K562 (cell line): ENCODE data around the gene PRAME. TPM values are rescaled to one million over a fixed set of nuclear protein-coding genes. Genes with fewer than 3 reads are reported as not detected.
A peak's percentile ranks its signal among the peaks of the same experiment; 100 is the strongest.

Source experiments
- ATAC-seq: fragments of 200-7000 bp; cut with Tn5 transposase; 3 replicates; pipeline ENCODE4 v1.9.1; 2020; ENCODE audit warnings: moderate library complexity
- BruUV-seq: library from RNA; stranded (reverse); fragments of 400-500 nt; replicated peaks from 2 replicates; lab custom pipeline; 2021; lab: Mats Ljungman, UMichigan
- CTCF ChIA-PET: fragments of 300-600 bp; formaldehyde crosslinking; extraction: SDS; loops from one replicate; lab custom pipeline; 2021; ENCODE audit warnings: low intra/inter-chr PET ratio; lab: Yijun Ruan, JAX
- POLR2A ChIA-PET: fragments of 300-600, 350-650 bp; sonication (Branson Sonifier 250); formaldehyde crosslinking; extraction: SDS; loops from one replicate; lab custom pipeline; 2021; ENCODE audit warnings: antibody characterized with exemption, inconsistent platforms; lab: Yijun Ruan, JAX
- DNase-seq, 4 experiments: peaks; one replicate each; pipeline versions ENCODE4 v3.0.0 to v3.0.0-alpha.2; 2011 to 2018; ENCODE audit warnings: low spot score in 3 of 4, mixed read lengths in 3 of 4; ENCODE audit errors: extremely low read depth in 1 of 4
- FAIRE-seq: peaks from 2 replicates; lab custom pipeline; 2011; peaks lifted over from hg19 to GRCh38; lab: Jason Lieb, UNC
- H2AFZ ChIP-seq: 2 replicates; pipeline ENCODE4 v1.6.0; 2011; ENCODE audit warnings: low read depth, low read length, control low read depth, inconsistent platforms
- H3K27ac ChIP-seq: fragments of 200-600 bp; 3 replicates; pipeline ENCODE4 v1.8.0; 2011; ENCODE audit warnings: low read depth, mild to moderate bottlenecking, control low read depth, inconsistent platforms, low read length, moderate library complexity, mixed read lengths; ENCODE audit errors: extremely low read depth
- H3K27me3 ChIP-seq, 2 experiments: fragments of 300-600 bp in 1 of 2; 2 replicates in 1 of 2; 3 replicates in 1 of 2; pipeline versions ENCODE4 v1.6.0 to v1.8.0; 2011; ENCODE audit warnings: inconsistent platforms in 2 of 2, low read length in 2 of 2, mild to moderate bottlenecking in 1 of 2, mixed read lengths in 1 of 2, moderate library complexity in 1 of 2; ENCODE audit not compliant: control insufficient read depth in 2 of 2, insufficient read depth in 2 of 2
- H3K36me3 ChIP-seq: fragments of 300-600 bp; 3 replicates; pipeline ENCODE4 v1.8.0; 2011; ENCODE audit warnings: mild to moderate bottlenecking, low read length, inconsistent platforms; ENCODE audit not compliant: control insufficient read depth, insufficient read depth
- H3K4me1 ChIP-seq, 2 experiments: fragments of 200-600 bp in 1 of 2; replicated peaks in 1 of 2; 2 replicates in 1 of 2; 3 replicates in 1 of 2; pipeline versions ENCODE4 v1.5.1 to v1.8.0; 2011; ENCODE audit warnings: inconsistent platforms in 2 of 2, low read length in 2 of 2, mild to moderate bottlenecking in 1 of 2, mixed read lengths in 1 of 2, moderate library complexity in 1 of 2; ENCODE audit not compliant: control insufficient read depth in 2 of 2, insufficient read depth in 2 of 2
- H3K4me2 ChIP-seq: 2 replicates; pipeline ENCODE4 v1.6.1; 2011; ENCODE audit warnings: low read length, control low read depth, inconsistent platforms, mixed read lengths; ENCODE audit not compliant: insufficient read depth
- H3K4me3 ChIP-seq: fragments of 200-600 bp; sonication (generic), shearing (Covaris generic); 2 replicates; pipeline ENCODE4 v1.5.1; 2016; ENCODE audit warnings: control low read depth, inconsistent platforms
- H3K79me2 ChIP-seq: fragments of 200-600 bp; 3 replicates; pipeline ENCODE4 v1.8.0; 2011; ENCODE audit warnings: low read length, inconsistent platforms; ENCODE audit not compliant: control insufficient read depth, insufficient read depth
- H3K9ac ChIP-seq, 2 experiments: 2 replicates each; pipeline versions ENCODE4 v1.6.0 to v1.6.1; 2011; ENCODE audit warnings: low read depth in 2 of 2, low read length in 2 of 2, control low read depth in 1 of 2, inconsistent platforms in 1 of 2, mild to moderate bottlenecking in 1 of 2, mixed read lengths in 1 of 2; ENCODE audit not compliant: insufficient read depth in 1 of 2
- H3K9me1 ChIP-seq: one replicate; pipeline ENCODE4 v1.6.0; 2011; ENCODE audit warnings: inconsistent platforms, mild to moderate bottlenecking, low read length, moderate library complexity; ENCODE audit not compliant: control insufficient read depth, insufficient read depth
- H3K9me3 ChIP-seq: replicated peaks from 2 replicates; pipeline ENCODE4 v1.5.1; 2011; ENCODE audit warnings: low read depth, low read length, inconsistent platforms; ENCODE audit not compliant: control insufficient read depth, insufficient read depth
- H4K20me1 ChIP-seq: replicated peaks from 2 replicates; pipeline ENCODE4 v1.6.1; 2011; ENCODE audit warnings: low read length, inconsistent platforms, mixed read lengths; ENCODE audit not compliant: control insufficient read depth, insufficient read depth
- CBX1 ChIP-seq: sonication (generic); IDR thresholded peaks from 2 replicates; pipeline ENCODE4 v1.6.1; 2016; ENCODE audit warnings: antibody characterized with exemption, low read depth, mild to moderate bottlenecking
- E2F3 ChIP-seq: fragments of 250-450 bp; sonication (Bioruptor Pico); IDR thresholded peaks from 2 replicates; pipeline ENCODE4 v1.4.0; 2020; ENCODE audit warnings: mild to moderate bottlenecking
- HMGN3 ChIP-seq: IDR thresholded peaks from 2 replicates; pipeline ENCODE4 v1.6.1; 2011; ENCODE audit warnings: borderline replicate concordance, low read depth, mild to moderate bottlenecking, mixed read lengths, low read length; ENCODE audit not compliant: insufficient read length; ENCODE audit errors: extremely low read depth
- MEIS2 ChIP-seq: fragments of 450-650 bp; IDR thresholded peaks from 2 replicates; pipeline ENCODE4 v1.6.1; 2014; ENCODE audit warnings: mild to moderate bottlenecking; ENCODE audit not compliant: partially characterized antibody
- MXI1 ChIP-seq: IDR thresholded peaks from 2 replicates; pipeline ENCODE4 v1.6.1; 2011; ENCODE audit warnings: low read depth, mild to moderate bottlenecking, improper control_type of control experiment, low read length
- MYC ChIP-seq, 2 experiments: fragments of 250-450 bp in 1 of 2; sonication (Bioruptor Pico) in 1 of 2; IDR thresholded peaks; 2 replicates each; pipeline versions ENCODE4 v1.5.1 to v1.6.1; 2012 to 2021; ENCODE audit warnings: low read depth in 2 of 2, borderline replicate concordance in 1 of 2, improper control_type of control experiment in 1 of 2, low read length in 1 of 2, mild to moderate bottlenecking in 1 of 2, moderate library complexity in 1 of 2
- NFATC3 ChIP-seq: fragments of 450-650 bp; IDR thresholded peaks from 2 replicates; pipeline ENCODE4 v1.6.1; 2017; ENCODE audit warnings: mild to moderate bottlenecking
- SOX6 ChIP-seq: fragments of 450-650 bp; IDR thresholded peaks from 2 replicates; pipeline ENCODE4 v1.6.1; 2014; ENCODE audit warnings: mild to moderate bottlenecking
- TCFL5 ChIP-seq: fragments of 250-450 bp; sonication (Bioruptor Pico); conservative IDR thresholded peaks from 2 replicates; pipeline ENCODE4 v1.6.1; 2021; ENCODE audit warnings: mild to moderate bottlenecking, moderate library complexity, matching md5 sums
- ZSCAN32 ChIP-seq: fragments of 450-650 bp; formaldehyde crosslinking; IDR thresholded peaks from 2 replicates; pipeline ENCODE4 v1.4.0; 2020; ENCODE audit warnings: mild to moderate bottlenecking, moderate library complexity
- WGBS: fragments of 100-300 bp; shearing (Covaris generic); methylation state at CpG from one replicate; pipeline ENCODE4 v1.1.6; 2016; ENCODE audit warnings: low coverage, mixed read lengths; ENCODE audit not compliant: insufficient coverage; ENCODE audit errors: missing lambda C conversion rate; 5-methylcytosine and 5-hydroxymethylcytosine counted together
- in situ Hi-C: fragments of 300-500 bp; cut with MboI; formaldehyde crosslinking; loops from 4 replicates; pipeline ENCODE4 v1.15.0; 2018; ENCODE audit warnings: inconsistent platforms, mixed read lengths
- intact Hi-C: fragments of 100-400 bp; cut with micrococcal nuclease; formaldehyde crosslinking; loops from 2 replicates; pipeline ENCODE4 v1.14.2; 2022
- polyA plus RNA-seq, 8 experiments: library from polyadenylated mRNA; depleted of rRNA in 4 of 8; stranded (reverse) in 5 of 8; unstranded in 3 of 8; fragments of >200 nt; fragmentation: Nextera tagmentation in 2 of 8; fragmentation: Illumina TruSeq in 1 of 8; extraction: Ambion mirVana in 2 of 8; extraction: Trizol in 1 of 8; gene quantifications; 2 replicates each; pipeline versions ENCODE4 v1.2.1 to v1.2.3, GENCODE V29; 2011 to 2014; ENCODE audit warnings: inconsistent platforms in 1 of 8, missing spikeins in 1 of 8
- total RNA-seq, 7 experiments: library from RNA; depleted of rRNA in 6 of 7; stranded (reverse); fragments of >200 nt in 6 of 7; fragmentation: Illumina TruSeq in 2 of 7; extraction: Trizol in 2 of 7; gene quantifications; 2 replicates each; pipeline versions ENCODE4 v1.2.1 to v1.2.3, GENCODE V29; 2011 to 2021; ENCODE audit warnings: low replicate concordance in 1 of 7
- TF ChIP-seq, protein P1 (sequence below): IDR thresholded peaks from 2 replicates; pipeline ENCODE4 v1.6.1; 2016; ENCODE audit warnings: missing genetic modification characterization, missing compliant biosample characterization
- TF ChIP-seq, protein P2 (sequence below): sonication (generic); formaldehyde crosslinking; IDR thresholded peaks from 2 replicates; pipeline ENCODE4 v1.9.0; 2022; ENCODE audit warnings: mild to moderate bottlenecking, missing genetic modification reagents
- TF ChIP-seq, protein P3 (sequence below): sonication (generic); formaldehyde crosslinking; IDR thresholded peaks from 2 replicates; pipeline ENCODE4 v1.8.1; 2023; ENCODE audit warnings: missing genetic modification reagents, mild to moderate bottlenecking, borderline replicate concordance

Gene PRAME
- total and polyA plus RNA-seq, 9 of the 15 experiments (the other 6 are each of a cell fraction or from before 2014, with no cell fraction given), result 662 to 2,141 (median 1,142) TPM

DNA sequence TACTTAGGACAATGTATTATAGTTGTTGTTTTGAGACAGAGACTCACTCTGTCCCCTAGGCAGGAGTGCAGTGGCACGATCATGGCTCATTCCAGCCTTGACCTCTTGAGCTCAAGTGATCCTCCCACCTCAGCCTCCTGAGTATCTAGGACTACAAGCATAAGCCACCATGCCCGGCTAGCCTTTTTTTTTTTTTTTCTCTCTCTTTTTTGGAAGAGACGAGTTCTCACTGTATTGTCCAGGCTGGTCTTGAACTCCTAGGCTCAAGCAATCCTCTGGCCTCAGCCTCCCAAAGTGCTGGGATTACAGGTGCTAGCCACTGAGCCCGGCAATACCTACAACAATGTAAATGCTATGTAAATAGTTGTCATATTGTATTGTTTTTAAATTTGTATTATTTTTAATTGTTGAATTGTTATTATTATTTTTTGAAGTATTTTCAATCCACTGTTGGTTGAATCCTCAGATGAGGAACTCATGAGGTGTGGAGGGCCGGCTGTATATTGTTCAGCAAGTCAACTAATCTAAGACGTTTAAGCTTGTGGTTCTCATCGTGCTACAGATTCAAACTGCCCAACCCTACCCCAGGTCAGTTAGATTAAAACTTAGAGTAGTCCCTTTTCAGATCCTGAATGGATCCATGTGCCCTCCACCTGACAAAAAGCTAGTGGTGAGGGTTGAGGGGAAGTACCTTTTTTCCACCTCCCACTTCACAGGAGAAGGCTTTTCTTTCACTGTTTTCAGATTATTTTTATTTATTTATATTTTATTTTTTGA is 27.1 kb downstream of the PRAME start:
- H3K9me1 ChIP-seq, result no peaks in the 10 kb centered on the region
- CTCF ChIA-PET, result interaction anchor here (0.6 kb wide), 1 partner anchor 630 kb away, joined by 4 read pairs; no protein-coding TSS in a partner anchor
- 0 out of 5 replicates have a peak, but pooled peaks cover 0 to 2% of the 10 kb centered on the region in 2 experiments for H3K4me1 ChIP-seq
- FAIRE-seq, result no peak
- H3K4me3 ChIP-seq, result no peak overlapping the region
- POLR2A ChIA-PET, result interaction anchor here (0.5 to 19.7 kb wide), 10 partner anchors 9 to 61 kb away, joined by 3 to 708 read pairs (median 6); partner anchors contain the start of genes PRAME, ZNF280A and ZNF280B
- H3K27me3 ChIP-seq, result no peaks in the 10 kb centered on the region
- no peak overlapping the region for H3K27ac ChIP-seq
- peak overlapping the region; percentile 24 for H2AFZ ChIP-seq
- H3K79me2 ChIP-seq, result no peaks in the 10 kb centered on the region
- BruUV-seq, result no TSS peak
- no peak overlapping the region for H3K9ac ChIP-seq
- no peaks in the 10 kb centered on the region for H3K36me3 ChIP-seq
- ATAC-seq, result peak; percentile 6; the same call in 1 of the 3 replicates
- intact Hi-C loops (no loop called here), in situ Hi-C loops (loop anchor here (25.0 kb wide), 1 partner anchor 1120 kb away; the partner anchor contains the start of gene HIC2)
- WGBS, result 24% methylated on average over 7 of the region's 7 CpGs
- H3K4me2 ChIP-seq, result no peak overlapping the region
- peak in 2 of 4 experiments; percentile 51 to 55 for DNase-seq
- H3K9me3 ChIP-seq, result no peaks in the 10 kb centered on the region; the same call in 1 of the 2 replicates
- no peaks in the 10 kb centered on the region for H4K20me1 ChIP-seq
- TF ChIP-seq MYC (IDR thresholded peaks at IDR 0.05; ENCODE audit: low read depth, low read length) (no peak), MYC (CRISPR knock-in tag; IDR thresholded peaks at IDR 0.05; ENCODE audit: borderline replicate concordance, low read depth) (no peak), MEIS2 (no peak), NFATC3 (no peak), ZSCAN32 (CRISPR knock-in tag) (no peak; the same call in 1 of the 2 replicates), SOX6 (no peak), HMGN3 (no peak), E2F3 (0 out of 2 replicates have a peak, but pooled peaks have one; percentile 30), MXI1 (0 out of 2 replicates have a peak, but pooled peaks have one; percentile 33), CBX1 (no peak), TCFL5 (no peak)
- TF ChIP-seq, protein P1, sequence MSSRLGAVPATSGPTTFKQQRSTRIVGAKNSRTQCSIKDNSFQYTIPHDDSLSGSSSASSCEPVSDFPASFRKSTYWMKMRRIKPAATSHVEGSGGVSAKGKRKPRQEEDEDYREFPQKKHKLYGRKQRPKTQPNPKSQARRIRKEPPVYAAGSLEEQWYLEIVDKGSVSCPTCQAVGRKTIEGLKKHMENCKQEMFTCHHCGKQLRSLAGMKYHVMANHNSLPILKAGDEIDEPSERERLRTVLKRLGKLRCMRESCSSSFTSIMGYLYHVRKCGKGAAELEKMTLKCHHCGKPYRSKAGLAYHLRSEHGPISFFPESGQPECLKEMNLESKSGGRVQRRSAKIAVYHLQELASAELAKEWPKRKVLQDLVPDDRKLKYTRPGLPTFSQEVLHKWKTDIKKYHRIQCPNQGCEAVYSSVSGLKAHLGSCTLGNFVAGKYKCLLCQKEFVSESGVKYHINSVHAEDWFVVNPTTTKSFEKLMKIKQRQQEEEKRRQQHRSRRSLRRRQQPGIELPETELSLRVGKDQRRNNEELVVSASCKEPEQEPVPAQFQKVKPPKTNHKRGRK, result no peak
- TF ChIP-seq, protein P2, sequence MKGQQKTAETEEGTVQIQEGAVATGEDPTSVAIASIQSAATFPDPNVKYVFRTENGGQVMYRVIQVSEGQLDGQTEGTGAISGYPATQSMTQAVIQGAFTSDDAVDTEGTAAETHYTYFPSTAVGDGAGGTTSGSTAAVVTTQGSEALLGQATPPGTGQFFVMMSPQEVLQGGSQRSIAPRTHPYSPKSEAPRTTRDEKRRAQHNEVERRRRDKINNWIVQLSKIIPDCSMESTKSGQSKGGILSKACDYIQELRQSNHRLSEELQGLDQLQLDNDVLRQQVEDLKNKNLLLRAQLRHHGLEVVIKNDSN (CRISPR knock-in tag), result 0 out of 2 replicates have a peak, but pooled peaks have one; percentile 26
- TF ChIP-seq, protein P3, sequence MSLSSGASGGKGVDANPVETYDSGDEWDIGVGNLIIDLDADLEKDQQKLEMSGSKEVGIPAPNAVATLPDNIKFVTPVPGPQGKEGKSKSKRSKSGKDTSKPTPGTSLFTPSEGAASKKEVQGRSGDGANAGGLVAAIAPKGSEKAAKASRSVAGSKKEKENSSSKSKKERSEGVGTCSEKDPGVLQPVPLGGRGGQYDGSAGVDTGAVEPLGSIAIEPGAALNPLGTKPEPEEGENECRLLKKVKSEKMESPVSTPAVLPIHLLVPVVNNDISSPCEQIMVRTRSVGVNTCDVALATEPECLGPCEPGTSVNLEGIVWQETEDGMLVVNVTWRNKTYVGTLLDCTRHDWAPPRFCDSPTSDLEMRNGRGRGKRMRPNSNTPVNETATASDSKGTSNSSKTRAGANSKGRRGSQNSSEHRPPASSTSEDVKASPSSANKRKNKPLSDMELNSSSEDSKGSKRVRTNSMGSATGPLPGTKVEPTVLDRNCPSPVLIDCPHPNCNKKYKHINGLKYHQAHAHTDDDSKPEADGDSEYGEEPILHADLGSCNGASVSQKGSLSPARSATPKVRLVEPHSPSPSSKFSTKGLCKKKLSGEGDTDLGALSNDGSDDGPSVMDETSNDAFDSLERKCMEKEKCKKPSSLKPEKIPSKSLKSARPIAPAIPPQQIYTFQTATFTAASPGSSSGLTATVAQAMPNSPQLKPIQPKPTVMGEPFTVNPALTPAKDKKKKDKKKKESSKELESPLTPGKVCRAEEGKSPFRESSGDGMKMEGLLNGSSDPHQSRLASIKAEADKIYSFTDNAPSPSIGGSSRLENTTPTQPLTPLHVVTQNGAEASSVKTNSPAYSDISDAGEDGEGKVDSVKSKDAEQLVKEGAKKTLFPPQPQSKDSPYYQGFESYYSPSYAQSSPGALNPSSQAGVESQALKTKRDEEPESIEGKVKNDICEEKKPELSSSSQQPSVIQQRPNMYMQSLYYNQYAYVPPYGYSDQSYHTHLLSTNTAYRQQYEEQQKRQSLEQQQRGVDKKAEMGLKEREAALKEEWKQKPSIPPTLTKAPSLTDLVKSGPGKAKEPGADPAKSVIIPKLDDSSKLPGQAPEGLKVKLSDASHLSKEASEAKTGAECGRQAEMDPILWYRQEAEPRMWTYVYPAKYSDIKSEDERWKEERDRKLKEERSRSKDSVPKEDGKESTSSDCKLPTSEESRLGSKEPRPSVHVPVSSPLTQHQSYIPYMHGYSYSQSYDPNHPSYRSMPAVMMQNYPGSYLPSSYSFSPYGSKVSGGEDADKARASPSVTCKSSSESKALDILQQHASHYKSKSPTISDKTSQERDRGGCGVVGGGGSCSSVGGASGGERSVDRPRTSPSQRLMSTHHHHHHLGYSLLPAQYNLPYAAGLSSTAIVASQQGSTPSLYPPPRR (CRISPR knock-in tag), result 0 out of 2 replicates have a peak, but pooled peaks have one; percentile 71
